Epidermal melanocyte (primary cell): ENCODE results near the gene KLHL14.
"Not testable (repeated sequence)": the region's sequence is repeated elsewhere in the genome, so short reads cannot be mapped to it uniquely, and the experiment has no call there.

Experiments used
- DNase-seq: peaks from one replicate; pipeline ENCODE4 v3.0.0; 2011; ENCODE audit warnings: low spot score; ENCODE audit not compliant: insufficient read length

KLHL14 gene

DNA sequence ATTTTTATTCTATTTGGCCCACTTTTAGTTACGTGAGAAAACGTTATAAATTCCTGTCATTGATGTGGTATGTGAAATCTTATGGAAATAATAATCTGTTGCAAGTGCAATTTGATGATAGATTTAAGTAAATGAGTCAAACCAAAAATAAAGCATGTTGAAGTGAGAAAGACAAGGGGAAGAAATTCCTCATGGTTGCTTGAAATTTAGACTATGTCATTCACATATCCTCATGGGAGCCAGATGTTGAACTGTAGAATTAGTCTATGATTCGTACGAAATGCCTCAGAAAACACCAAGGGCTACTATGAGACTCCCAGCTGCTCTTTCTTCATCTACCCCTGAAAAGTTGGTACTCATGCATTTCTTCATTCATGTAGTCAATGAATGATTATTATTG, 55.7 kb downstream of the KLHL14 start:
- no peak for DNase-seq

DNA sequence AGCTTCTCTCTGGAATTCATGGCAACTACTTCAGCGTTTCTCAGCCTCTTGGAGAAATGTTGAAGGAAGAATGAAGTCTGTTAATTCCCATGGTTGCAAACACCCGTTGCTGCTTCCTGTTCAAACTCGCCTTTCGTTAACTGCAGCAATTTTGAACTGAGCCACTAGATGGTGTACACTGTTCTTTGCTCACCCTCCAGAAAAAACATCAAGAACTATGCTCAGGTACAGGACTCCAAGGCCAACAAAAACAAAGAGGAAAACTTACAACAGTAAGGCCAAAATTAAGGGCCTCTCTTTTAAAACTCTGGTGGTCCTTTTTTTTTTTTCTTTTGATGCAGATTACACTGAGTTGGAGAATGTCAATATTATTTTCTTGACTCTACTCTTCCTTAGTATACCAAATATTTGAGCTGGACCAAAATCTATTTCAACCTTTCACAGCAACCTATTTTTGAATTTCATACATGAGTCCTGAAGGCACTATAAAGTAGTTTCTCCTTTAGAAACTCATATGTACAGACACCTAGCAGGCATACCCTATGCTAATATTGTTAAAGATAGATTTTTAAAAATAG, 58.2 kb downstream of the KLHL14 start:
- peak; percentile 51 for DNase-seq

DNA sequence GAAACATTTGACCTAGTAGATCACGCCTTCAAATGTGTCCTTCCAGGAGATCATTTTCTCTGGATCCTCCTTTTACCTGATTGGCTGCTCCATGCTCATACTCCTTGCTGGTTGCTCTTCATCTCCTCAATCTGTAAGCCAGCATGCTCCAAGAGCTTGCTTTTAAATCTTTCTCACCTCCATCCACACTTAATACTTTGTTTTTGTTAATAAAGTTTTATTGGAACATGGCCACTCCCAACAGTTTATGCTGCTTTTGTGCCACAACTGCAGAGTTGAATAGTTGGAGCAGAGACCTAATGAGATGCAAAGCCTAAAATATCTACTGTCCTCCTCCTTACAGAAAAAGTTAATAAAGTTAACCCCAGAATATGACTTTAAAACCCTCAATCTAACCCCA, 60.0 kb downstream of the KLHL14 start:
- no peak for DNase-seq

DNA sequence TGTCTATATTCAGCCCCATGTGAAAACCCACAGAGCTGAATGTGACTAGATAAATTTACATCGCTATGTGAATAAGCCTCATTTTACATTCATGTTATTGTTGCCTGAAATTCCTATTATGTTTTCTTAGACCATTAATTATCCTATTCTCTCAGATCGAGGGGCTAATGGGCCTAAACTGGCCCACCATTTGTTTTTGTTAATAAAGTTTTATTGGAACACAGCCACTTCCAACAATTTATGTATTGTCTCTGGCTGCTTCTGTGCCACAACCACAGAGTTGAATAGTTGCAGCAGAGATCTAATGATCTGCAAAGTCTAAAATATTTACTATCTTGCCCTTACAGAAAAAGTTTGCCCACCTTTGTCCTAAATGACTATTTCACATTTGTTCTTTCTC, 61.0 kb downstream of the KLHL14 start:
- no peak for DNase-seq

DNA sequence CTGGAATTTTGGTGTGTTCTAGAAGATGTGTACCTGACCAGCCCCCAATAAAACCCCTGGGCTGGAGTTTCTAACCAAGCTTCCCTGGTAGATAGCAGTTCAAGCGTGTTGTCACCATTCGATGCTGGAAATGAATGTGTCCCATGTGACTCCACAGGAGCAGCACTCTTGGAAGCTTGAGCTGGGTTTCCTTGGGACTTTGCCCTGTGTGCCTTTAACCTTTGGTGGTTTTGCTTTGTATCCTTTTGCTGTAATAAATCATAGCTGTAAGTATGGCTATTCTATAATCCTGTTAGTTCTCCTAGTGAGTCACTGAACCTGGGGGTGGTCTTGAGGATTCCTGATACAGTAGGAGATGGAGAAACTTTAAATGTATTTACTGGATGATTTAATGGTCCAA, 65.2 kb downstream of the KLHL14 start:
- no peak for DNase-seq

DNA sequence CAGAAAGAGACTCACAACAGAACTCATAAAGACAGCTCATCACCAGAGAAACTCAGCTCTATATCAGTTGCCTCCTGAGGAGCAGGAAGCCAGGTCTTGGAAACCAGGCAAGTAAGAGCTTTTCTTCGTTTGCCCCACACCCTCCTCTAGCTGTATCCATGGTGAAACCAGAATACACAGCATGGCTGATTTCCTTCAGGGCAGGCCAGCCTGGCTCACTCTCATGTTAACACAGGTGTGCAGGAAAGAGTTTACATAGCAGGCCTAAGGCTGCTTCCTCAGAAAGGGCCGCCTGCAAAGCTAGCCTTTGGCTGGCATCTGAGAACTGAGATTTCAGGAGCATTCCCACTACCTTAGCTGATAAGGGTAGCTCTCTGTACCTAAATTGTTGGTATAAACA, 65.7 kb downstream of the KLHL14 start:
- DNase-seq: no peak

DNA sequence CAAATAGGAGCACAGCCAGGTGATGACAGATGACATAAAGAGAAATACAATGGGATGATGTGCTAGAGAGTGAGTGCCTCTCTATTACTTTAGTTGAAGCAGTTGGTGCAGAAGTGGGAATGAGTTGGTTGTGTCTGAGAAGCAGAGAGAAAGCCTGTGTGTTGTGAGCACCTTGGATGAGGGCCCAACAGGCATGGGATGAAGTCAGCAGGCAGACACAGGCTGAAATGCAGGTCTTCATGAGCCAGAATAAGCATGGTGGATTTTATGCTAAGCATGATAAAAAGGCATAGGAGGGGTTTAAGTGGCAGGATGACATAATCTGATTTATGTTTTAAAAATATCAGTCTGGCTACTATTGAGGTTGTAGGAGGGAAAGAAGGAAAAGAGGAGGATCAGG, 71.5 kb downstream of the KLHL14 start:
- no peak for DNase-seq

DNA sequence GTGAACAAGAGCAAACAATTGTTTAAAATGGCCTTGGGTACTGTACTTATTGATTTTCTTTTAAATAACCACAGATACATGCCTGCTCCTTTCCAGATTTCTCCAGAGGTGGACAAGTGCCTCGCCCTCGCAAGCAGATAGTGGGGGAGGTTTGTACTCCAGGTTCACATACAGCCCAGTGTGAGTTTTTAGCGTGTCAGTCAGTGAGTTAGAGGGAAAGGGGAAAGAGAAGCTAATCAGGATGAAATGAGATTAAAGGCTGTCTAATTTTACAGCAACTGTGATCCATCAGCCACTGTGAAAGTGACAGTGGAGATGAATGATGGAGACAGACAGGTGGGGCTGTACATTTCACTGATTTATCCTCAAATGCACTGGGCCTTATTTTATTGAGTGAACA, 74.7 kb downstream of the KLHL14 start:
- no peak for DNase-seq

DNA sequence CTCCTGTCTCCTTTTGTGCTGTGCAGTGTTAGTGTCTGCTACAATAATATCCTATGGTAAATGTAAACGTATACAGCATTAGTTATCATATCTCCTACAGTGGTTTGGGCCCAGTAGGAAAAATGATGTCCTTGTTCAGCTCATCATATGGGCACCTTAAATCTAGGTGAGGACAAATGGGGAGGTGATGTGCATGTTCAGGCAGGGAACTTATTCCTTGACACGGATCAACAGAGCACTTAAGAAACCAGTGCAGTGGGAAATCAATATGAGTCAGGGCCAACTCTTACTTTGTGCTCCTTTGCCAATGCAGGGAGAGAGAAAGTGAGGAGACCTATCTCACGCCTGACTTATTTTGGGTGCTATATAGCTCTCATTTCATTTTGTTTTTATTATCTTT, 76.4 kb downstream of the KLHL14 start:
- no peak for DNase-seq

DNA sequence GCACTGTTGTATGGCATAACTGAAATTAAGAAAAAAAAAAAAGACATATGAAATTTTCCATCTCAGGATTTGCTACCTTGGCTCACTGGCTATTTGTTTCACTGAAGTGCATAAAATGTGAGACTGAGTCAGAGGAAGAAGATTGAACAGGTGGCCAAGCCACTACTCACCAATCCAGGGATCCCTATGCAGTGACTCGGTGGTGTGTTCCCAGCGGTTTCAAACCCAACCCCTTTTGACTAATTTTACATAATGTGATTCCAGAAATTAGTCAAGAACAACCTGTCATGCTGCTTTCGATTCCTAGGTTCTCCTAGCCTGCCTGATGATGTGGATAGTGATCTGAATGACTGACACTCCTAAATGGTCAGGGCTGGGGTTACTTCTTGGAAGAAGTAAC, 77.3 kb downstream of the KLHL14 start:
- no peak for DNase-seq

DNA sequence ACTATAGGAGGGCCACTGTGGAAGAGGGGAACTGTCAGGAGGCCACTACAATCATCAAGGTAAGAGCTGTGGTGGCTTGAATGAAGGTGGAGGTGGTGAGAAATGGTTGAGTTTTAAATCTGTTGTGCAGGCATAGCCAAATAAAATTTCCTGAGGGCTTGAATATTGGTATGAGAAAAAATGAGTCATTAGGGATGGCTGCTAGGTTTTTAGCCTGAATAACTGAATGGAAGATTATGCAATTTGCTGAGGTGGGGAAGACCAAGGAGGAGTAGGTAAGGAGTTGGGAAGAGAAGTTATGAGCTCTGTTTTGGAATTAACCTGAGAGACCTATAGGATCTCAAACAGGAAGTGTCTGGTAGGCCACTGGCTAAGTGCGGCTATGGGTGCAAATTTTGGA, 84.0 kb downstream of the KLHL14 start:
- no peak for DNase-seq

DNA sequence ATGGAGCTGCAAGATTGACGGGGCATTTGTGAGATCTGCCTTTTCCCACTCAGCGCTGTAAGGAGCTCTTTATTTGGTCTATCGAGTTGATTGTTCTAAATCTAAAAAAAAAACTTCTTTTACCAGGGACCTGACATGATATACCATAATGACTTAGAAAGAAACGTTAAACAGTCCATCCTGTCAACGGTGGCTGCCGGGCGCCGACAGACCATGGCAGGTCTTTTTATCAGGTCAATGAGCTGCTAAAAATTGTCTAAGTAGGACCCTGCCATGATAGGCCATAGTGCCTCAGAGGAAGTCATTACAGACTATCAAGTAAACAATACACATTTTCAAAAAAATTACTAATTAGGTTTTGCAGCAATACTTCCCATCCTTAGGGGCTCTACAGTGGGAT, 87.9 kb downstream of the KLHL14 start:
- DNase-seq: no peak

DNA sequence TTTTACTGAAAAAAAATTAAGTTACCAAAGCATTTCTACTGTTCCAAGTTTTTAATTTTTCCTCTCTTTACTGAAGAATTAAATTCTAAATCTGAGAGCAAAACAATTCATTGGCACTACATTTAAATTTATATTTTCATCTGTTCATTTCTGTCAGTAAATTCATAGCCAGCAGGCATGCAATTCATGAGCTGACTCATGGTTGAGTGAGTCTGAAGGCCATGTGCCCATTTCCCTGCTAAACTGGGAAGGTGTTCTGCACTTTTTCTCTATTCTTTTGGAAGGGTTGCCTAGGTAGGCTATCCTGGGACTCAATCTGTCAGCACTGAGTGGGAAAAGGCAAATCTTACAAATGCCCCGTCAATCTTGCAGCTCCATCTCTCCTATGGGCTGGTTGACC, 88.7 kb downstream of the KLHL14 start:
- DNase-seq: no peak

DNA sequence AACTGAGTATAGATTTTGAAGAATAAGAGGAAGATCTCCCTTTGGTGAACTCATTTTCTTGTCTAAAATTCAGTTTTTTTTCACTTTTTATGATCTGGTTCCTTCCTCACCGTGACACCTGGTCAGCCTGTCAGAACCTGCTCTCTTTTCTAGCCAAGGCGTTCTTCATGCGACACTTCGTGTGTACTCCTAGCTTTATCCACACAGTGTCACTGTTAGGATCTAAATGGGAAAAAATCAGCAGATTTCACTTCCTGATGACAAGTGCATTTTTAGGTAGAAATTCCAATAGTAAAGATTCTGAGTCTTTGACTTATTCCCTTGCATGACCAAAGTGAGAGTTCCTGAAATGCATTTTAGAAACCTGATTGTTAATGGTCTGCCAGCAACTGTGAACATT, 89.8 kb downstream of the KLHL14 start:
- no peak for DNase-seq

DNA sequence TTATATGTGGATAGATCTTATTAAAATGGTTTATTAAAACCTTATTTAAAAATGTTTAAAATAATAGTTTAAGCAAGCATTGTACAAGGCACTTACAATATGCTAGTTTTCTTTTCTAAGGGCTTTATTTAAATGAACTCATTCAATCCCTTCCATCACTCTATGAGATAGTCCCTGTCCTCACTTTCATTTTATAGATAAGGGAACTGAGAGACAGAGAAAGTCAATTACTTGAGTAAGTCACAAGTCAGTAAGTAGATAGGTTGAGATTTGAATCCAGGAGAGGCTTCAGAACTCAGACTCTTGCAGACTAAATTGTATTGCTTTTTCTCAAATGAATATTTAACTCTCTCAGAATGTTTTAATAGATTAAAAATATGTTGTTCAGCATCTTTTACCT, 95.2 kb downstream of the KLHL14 start:
- DNase-seq: no peak

DNA sequence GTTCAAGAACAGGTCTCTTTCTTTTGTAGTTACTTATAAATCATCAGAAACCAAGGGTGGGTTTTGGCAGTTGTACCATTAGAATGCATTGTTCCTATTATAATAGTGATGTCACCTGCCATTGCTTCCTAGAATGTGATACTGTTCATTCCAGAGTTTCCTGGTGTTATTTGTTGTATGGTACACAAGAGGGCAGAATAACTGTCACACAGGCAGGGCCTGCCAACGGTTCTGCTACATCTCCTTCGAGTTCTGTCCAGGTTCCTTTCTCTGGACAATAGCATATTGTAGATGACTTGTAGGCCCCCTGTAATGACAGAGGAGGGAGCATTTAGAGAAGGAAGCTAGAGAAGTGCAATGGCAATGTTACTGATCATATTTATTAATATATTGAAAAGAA, 98.3 kb downstream of the KLHL14 start:
- no peak for DNase-seq

DNA sequence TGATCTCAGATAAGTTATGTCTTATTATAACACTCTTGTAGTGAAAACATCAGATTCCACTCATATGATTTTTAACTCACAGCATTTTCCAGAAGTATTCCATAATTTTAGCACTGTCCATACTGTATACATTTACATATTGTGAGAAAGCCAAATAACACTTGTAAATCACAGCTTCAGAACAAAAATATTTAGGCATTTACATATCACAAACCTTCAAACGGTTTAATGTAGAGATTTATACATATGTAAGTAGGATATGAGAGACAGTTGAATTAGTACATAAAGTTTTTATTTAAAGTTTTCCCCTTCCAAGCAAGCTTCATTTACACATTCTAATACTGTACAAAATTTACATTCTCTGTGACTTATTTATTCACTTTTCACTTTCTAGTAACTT, 100.4 kb downstream of the KLHL14 start:
- no peak for DNase-seq

DNA sequence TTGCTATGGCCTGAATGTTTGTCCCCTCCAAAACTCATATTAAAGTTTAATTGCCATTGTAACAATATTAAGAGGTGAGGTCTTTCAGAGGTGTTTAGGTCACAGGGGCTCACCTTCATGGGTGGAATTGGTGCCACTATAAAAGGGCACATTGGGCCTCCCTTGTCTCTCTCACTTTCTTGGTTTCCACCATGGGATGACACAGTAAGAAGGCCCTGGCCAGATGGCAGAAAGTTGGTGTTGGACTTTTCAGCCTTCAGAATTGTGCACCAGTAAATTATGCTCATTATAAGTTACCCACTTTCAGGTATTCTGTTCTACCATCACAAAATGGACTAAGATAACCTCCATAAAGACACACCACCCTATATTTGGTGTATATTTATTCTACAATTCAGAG, 102.1 kb downstream of the KLHL14 start:
- no peak for DNase-seq

DNA sequence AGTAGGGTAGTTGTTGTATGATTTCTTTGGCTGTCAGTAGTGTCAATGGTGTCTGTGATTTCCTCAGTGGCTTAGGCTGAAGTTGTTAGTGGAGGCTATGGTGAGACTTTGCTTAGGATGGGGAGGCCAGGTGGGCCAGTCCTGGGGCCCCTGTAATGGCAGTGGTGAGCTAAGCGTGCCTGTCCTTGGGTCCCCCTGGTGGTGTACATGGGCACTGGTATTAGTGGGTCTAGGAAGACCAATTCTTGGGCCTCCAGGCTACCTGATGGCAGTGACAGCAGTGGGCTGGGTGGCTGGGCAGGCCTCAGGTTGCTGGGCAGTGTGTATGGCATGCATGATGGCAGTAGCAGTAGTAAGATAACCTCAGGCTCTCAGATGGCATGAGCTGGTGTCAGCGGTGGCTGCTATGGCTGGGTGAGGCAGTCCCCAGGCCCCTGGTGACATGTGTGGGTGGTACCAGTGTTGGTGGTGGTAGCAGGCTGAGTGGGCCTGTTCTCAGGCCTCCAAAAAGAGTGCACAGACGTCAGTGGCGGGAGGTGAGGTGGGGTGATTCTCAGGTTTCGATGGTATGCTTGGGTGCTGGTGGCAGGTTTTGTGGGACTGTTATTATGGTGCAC, 103.2 kb downstream of the KLHL14 start:
- DNase-seq: no peak

DNA sequence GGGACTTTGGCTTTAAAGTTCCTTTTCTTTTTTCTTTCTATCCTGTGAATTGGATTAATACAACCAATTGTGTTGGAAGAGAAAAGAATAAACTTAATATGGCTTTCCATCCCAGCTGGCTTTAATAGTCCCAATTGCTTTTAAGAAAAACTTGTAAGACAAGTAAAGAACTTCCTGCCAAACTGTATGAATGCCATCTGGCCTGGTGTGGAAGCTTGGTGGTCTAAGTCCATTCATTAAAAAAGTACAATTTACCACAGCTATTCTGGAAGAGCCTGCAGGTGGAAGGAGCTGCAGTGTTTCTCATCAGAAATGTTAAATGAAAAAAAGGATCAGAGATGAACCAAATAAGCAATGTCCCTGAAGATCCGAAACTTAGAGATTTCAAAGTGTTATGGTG, 103.9 kb downstream of the KLHL14 start:
- no peak for DNase-seq

DNA sequence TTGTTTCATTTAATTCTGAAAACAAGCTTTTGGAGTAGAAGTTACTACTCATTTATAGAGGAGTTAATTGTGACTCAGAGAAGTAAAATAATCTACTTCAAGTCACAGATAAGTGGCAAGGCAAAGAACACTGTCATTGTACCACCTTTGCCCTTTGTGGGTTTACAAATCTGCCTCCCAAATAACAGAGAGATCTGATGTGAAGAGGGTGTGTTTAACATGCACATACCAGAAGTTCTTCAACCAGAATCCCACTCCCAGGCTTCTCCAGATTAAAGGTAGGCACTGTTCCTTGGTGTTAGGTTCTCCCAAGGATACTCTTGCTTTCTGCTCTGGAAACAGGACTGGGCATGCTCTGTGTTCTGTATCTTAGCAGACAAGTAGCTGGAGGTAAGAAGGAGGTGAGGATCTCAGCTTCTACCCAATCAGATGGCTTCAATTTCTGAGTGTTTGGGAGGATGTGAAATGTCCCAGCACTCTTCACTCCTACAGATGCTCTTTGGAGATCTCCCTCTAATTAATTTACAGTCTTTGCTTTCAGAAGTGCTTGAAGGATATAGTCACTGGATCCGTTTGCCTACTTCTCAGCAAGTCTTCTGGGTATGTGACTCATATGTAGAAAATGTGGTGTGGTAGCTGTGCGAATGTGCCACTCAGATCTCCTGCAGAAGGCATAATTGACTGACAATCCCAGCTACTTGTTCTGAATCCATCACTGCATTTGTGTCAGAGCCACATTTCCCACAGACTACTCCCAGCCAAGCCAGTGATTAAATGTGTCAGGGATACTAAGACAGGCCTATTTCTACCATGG, 111.1 kb downstream of the KLHL14 start:
- no peak for DNase-seq

DNA sequence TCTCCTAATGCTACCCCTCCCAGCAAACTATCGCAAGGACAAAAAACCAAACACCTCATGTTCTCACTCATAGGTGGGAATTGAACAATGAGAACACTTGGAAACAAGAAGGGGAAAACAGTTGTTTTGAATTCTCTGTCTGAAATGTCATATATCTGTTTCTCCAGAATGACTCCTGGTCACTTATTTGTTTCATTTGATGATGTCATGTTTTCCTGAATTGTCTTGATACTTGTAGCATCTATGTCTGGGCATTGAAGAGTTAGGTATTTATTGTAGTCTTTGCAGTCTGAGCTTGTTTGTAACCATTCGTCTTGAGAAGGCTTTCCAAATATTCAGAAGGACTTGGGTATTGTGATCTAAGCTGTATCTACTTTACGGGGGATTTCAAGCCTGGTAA, 118.3 kb downstream of the KLHL14 start:
- not testable (repeated sequence) for DNase-seq

DNA sequence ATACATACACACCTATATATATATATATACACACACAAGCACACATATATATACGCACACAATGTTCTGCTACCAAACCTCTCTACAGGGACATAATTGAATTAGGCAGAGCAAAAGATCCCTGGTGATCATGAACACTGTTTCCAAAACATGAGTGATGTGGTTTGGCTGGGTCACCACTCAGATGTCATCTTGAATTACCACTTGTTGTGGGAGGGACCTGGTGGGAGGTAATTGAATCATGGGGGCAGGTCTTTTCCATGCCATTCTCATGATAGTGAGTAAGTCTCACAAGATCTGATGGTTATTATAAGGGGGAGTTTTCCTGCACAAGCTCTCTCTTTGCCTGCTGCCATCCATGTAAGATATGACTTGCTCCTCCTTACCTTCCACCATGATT, 135.2 kb downstream of the KLHL14 start:
- DNase-seq: not testable (repeated sequence)
